ENCODE results near the gene PCDH9. TPM values are rescaled to one million over a fixed set of nuclear protein-coding genes. Genes with fewer than 3 reads are reported as not detected.

Gene PCDH9
- polyA plus RNA-seq, 3 donors = 13.4 to 16.0 (median 15.1) TPM

DNA sequence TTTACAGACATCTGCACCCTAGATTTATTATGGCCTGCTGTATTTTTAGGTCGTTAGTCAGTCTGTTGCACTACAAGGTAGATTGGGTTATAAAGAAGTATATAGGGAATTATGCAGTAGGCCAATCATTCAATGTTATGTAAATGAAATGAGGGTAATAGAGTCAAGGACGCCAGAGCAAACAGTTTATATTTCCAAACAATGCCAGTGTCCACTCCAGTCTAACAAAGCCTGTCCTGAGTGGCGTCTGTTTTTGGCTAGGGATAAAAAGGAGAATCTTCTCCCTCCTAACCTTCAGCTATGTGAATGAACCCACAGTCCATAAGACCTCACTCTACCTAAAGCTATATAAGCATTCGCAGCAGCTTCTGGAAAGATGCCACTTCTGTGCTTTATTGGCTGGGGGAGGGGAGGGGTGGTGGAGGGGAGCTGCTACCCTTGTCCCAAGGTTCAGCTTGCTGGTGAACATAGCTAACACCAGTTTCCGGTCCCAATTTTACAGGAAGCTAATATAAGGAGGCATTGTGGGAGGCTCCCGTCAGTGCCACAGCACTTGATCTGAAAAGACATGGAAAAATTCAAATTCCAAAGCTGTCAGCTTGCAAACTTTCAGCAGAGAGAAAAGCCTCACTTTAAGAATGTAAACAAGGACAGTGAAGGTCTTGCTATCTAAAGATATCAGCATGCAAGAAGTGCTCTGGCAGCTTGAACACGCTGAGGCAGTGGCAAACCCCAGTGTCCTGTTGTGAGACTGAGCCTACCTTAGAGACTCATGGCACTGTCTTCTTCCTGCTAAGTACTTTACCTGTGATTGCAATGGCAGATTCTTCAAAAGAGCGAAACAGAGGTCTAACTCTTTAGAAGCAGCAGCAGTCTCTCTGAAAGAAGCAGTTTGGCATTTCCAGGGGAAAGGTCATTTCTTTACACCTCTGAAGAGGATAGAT is 369.9 kb downstream of the PCDH9 start:
- DNase-seq (ENCODE audit: low read depth in 3 of 3, low spot score in 2 of 3) = no peak

DNA sequence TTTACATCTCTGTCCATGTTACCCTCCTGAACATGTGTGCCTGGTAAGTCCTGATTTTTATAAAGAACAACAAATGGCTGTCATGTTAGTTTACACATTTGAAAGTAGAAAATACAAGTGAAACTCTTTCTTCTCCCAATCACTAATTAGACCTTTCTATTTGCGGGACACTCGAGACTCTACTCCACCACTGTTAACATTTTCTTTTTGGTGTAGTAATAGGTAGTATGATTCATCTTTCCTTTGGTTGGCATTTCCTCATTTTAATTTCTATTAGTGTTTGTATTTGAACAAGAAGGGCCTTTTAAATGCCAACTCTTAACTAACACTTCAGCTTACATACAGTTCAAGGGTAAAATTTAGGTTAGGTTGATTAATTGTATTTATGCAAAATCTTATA is 371.1 kb downstream of the PCDH9 start:
- no peak for DNase-seq (ENCODE audit: low read depth in 3 of 3, low spot score in 2 of 3)

- DNase-seq (ENCODE audit: low read depth in 3 of 3, low spot score in 2 of 3) = no peak
Observed at GRCh38 chr13:66858163-66858562, 372.0 kb downstream of the PCDH9 start.

DNA sequence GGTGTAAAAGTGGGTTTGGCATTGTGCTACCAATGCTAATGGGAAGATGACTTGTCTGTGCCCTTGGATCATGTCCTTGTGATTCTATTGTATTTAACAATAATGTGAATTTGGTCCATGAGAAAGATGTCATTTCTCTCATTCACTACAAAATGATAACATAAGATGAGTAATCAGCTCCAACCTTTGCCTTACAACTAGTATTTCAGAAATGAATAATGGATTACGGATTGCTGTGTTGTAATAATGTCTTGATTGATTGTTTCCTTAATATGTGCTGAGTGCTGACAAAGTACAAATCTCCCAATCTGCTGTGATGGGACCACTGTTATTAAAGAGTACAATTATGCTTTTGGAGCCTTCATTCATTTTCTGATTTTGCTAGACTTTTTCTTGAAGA is 375.0 kb downstream of the PCDH9 start:
- no peak for DNase-seq (ENCODE audit: low read depth in 3 of 3, low spot score in 2 of 3)

- DNase-seq (ENCODE audit: low read depth in 3 of 3, low spot score in 2 of 3) = no peak
Observed at GRCh38 chr13:66853564-66853963, 376.6 kb downstream of the PCDH9 start.

- no peak for DNase-seq (ENCODE audit: low read depth in 3 of 3, low spot score in 2 of 3)
Observed at GRCh38 chr13:66849706-66850105, 380.4 kb downstream of the PCDH9 start.

DNA sequence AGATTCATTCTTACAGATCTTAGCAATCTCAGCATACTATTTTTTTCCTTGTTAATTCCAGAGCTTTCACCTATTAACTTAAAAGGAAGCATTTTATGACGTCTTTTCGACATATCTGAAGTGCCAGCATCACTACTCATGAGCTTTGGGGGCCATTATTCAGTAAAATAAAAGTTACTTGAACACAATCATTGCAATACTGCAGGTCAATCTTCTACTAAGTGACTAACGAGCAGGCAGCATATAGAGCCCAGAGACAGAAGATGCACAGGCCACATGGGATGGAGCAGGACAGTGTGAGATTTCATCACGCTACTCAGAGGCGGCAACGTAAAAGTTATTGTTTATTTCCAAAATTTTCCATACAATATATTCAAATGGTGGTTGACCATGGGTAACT is 382.6 kb downstream of the PCDH9 start:
- no peak for DNase-seq (ENCODE audit: low read depth in 3 of 3, low spot score in 2 of 3)

- no peak for DNase-seq (ENCODE audit: low read depth in 3 of 3, low spot score in 2 of 3)
Observed at GRCh38 chr13:66845393-66845792, 384.7 kb downstream of the PCDH9 start.

GRCh38 chr13:66844933-66845332 is 385.2 kb downstream of the PCDH9 start:
- no peak for DNase-seq (ENCODE audit: low read depth in 3 of 3, low spot score in 2 of 3)

DNA sequence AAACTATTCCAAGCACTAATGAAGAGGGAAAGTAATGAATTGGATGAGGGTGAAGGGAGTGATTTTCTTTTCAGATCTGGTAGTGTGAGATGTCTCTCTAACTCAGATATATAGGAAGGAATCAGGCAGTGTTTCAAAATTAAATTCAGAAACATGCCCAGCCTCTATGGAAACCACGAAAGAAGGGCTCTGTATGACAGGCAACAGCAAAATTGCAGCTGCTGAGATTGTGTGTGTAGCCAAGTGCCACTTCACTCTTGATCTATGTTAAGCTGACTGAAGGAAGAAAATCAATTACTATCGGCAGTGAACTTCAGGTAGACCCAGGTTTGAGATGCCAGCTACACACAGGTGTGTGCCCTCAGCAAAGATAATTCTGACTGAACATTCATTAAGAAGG is 387.4 kb downstream of the PCDH9 start:
- no peak for DNase-seq (ENCODE audit: low read depth in 3 of 3, low spot score in 2 of 3)

GRCh38 chr13:66840621-66841020 is 389.5 kb downstream of the PCDH9 start:
- no peak for DNase-seq (ENCODE audit: low read depth in 3 of 3, low spot score in 2 of 3)

DNA sequence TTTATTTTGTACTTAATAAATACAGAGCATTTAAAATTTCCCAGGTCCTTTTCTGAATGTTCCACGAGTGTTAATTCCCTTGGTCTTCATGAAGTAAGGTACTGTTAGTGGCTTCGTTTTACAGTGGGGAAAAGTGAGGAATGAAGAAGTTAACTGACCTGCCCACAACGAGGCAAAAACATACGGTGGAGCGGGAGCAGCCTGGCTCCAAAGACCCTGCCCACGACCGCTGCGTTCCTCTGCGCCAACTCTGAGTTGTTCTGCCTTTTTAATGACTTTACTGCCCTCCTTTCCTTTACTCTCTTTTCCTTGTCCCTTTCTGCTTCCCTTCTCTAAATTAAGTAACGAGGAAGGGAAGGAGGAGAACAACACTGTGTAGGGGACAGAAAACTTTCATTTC is 392.9 kb downstream of the PCDH9 start:
- DNase-seq (ENCODE audit: low read depth in 3 of 3, low spot score in 2 of 3) = no peak

DNA sequence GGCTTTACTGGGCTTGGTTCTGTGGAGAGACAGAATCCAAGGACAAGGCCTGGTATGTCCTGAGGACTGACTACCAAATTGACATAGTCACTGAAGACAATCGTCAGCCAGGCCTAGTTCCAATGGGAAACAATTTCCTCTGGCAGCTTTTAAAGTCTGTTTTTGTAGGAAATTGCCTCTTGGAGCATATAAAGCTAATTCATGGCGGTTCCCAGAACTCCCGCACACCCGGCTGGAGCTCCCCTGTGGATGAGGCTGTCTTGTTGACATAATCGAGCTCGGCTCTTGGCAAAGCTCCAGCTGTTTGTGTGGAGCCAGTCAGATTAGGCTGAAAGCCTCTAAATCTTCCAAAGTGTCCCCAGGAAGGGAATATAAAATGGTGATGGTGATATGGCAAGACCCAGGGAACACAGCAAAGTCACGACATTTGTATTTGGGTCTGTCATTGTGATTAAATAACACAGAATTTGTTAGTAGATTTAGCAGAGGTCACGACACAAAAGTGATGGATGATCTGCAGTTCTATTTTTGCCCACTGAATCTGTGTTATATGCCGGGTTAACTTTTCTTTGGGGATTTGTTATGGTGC is 395.0 kb downstream of the PCDH9 start:
- peak; percentile 50 to 76 (median 71) for DNase-seq (ENCODE audit: low read depth in 3 of 3, low spot score in 2 of 3)

DNA sequence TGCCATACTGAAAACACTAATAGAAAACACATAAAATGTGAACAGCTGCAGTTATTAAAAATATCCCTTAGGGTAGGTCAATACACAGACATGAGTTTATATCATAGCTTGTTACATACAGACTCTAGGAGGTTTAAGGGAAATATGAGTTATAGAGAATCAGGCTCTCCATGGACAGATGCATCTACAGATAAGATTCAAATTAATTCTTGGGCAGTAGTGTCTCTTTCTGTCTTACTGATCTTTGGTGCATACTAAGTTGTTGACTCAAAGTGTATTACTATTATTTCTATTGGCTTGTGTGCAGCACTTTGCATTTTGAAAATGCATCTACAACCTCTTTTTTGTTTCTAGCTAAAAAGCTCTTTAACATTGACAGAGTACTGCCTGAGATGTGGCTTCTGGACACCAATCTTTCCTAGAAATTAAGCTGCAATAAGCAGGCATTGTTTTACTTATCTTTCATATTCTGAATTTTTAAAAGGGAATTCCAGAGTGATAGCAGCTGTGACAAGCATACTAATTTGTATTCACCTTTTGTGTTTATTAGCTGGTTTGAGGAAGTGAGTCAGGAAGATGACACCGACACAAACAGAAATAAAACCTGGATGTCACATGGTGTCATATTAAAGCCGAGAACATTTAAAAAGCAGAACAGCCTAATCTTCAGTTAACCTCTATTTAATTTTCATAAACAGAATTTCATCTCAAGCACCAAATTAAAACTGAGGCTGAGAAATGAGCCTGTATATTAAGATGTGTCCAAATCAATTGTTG is 399.0 kb downstream of the PCDH9 start:
- DNase-seq (ENCODE audit: low read depth in 3 of 3, low spot score in 2 of 3) = no peak

- DNase-seq (ENCODE audit: low read depth in 3 of 3, low spot score in 2 of 3) = no peak
Observed at GRCh38 chr13:66829803-66830202, 400.3 kb downstream of the PCDH9 start.

- no peak for DNase-seq (ENCODE audit: low read depth in 3 of 3, low spot score in 2 of 3)
Observed at GRCh38 chr13:66826398-66826797, 403.7 kb downstream of the PCDH9 start.

- no peak for DNase-seq (ENCODE audit: low read depth in 3 of 3, low spot score in 2 of 3)
Observed at GRCh38 chr13:66821551-66821950, 408.6 kb downstream of the PCDH9 start.

DNA sequence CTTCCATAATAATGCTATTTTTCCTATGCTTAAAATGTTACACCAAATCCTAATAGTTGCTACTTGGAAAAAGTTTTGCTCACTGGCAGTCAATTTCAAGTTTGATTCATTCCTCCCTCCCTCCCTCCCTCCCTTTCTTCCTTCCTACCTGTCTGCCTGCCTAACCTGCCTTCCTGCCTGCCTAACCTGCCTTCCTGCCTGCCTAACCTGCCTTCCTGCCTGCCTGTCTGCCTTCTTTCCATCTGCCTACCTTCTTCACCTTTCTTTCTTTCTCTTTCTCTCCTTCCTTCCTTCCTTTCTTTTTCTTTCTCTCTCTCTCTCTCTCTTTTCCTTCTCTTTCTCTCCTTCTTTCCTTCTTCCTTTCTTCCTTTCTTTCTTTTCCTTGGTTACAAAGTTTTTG is 418.7 kb downstream of the PCDH9 start:
- DNase-seq (ENCODE audit: low read depth in 3 of 3, low spot score in 2 of 3) = no peak

- peak in 1 of 3 donors; percentile 16 for DNase-seq (ENCODE audit: low read depth in 3 of 3, low spot score in 2 of 3)
Observed at GRCh38 chr13:66809485-66809884, 420.7 kb downstream of the PCDH9 start.

DNA sequence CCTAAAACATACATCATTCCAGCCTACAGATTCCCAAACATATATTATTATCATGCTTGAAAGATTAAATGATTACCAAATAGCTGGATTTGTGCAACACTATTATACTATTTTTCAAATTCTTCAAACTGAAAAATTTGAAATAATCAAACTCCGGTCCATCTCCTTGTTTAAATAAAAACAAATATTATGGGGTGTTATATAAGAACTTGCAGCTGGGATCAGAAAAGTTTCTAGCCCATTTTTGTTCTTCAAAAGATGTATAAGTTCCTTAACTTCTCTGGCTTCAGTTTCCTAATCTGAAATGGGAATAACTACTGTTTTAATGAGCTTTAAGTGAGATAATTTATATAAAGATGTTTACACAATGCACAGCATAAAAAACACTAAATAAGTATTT is 422.9 kb downstream of the PCDH9 start:
- no peak for DNase-seq (ENCODE audit: low read depth in 3 of 3, low spot score in 2 of 3)

DNA sequence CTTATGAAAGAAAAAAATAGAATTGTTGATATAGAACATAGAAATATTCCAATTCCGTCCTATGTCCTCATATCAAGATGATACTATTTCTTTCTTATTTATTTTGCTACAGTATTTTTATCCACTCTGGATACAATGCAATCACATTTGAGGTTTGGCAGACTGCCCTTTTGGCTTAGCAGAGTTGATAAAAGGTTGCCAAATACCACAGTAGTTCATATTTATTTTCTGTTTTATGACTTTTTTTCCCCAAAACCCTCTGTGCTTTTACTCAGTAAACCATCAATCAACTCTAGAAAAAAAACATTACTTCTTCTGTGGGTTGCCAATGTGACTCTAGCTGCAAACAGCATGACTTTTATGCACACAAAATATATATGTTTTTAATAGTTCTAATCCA is 424.5 kb downstream of the PCDH9 start:
- no peak for DNase-seq (ENCODE audit: low read depth in 3 of 3, low spot score in 2 of 3)
